NCI-H2227 (cell line): ENCODE data around the gene C4A.
"Not testable (repeated sequence)": the region's sequence is repeated elsewhere in the genome, so short reads cannot be mapped to it uniquely, and the experiment has no call there.

ENCODE experiments used
- DNase-seq: peaks from one replicate; lab custom pipeline; 2025; ENCODE audit not compliant: unreplicated experiment; lab: John Stamatoyannopoulos, UW

Gene C4A

DNA sequence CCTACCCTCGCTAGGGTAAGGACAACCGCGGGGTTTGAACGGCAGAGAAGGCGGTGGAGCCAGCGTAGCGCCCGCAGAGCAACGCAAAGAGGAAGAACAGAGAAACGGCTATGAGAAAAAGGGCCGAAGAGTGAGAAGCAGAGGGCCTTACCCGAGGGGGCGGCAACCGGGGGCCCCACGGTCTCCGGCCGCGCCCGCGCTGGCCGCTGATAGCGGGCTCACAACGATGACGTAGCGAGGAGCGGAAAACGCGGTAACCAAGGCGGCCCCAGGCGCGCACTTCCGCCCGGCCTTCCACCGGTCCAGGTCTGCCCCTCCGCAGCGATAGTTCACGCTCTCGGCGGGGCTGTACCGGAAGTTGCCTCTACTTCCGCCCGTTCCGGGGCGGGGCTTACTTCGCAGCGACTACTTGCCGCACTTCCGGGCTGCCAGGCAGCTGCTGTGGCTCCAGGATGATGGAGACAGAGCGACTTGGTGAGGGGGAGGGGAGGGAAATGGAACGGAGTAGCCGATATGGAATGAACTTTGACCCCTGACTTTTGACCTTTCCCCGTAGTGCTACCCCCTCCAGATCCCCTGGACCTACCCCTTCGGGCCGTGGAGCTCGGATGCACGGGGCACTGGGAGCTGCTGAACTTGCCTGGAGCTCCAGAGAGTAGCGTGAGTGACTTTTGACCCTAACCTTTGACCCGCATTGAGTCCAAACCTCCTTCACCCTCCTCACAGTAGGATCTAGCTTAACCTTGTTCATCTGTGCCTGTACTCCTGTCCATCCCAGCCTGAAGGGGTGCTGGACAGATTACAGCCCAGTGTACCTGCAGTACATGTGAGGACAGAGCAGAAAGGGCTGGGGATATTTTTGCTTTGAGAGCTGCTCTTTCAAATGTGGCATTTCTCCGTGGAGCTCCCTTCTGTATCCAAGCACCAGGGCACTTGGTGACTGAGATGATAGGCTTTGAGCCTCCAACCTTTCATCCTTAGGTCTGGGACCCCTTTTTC, 22.8 kb upstream of the C4A start, which contains the start of the genes NELFE and SKIC2:
NELFE (minus strand) TSS at position 231 of the 999 bp plus-strand sequence. CDS start 525 bp downstream, outside the sequence.
SKIC2 (plus strand) TSS at position 435 of the 999 bp plus-strand sequence; CDS start at position 453, 18 bp downstream.
- peak; percentile 100 for DNase-seq

DNA sequence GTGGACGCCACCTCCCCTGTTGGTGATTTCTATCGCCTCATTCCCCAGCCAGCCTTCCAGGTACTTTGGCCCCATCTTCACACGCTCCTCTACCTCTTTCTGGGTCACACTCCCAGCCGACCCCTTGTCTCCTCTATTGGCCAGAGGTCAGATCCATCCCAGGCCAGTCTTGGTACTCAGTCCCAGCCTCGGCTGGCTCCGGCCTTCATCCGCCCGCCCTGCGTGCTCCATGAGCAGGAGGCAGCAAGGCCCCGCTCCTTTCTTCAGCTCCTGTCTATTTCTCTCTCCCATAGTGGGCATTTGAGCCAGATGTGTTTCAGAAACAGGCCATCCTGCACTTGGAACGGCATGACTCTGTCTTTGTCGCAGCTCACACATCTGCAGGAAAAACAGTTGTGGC, 20.2 kb upstream of the C4A start:
- no peak for DNase-seq

DNA sequence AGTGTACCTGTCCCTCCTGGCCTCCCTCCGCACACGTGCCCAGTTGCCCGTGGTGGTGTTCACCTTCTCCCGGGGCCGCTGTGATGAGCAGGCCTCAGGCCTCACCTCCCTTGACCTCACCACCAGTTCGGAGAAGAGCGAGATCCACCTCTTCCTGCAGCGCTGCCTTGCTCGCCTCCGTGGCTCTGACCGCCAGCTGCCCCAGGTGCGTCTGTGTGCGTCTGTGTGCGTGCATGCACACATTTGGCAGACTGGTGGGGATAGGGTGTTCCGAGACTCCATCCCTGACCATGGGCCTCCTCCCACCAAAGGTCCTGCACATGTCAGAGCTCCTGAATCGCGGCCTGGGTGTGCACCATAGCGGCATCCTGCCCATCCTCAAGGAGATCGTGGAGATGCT, 17.9 kb upstream of the C4A start:
- no peak for DNase-seq

DNA sequence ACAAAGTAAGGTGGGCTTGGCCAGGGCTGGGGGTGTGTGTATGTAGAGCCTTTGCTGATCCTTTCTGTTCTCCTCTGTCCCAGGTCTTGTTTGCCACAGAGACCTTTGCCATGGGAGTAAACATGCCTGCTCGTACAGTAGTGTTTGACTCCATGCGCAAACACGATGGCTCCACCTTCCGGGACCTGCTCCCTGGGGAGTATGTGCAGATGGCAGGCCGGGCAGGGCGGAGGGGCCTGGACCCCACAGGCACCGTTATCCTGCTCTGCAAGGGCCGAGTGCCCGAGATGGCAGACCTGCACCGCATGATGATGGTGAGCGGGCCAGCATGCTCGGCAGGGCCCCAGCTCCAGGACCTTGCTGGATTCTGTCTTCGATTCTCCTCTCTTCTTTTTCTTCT, 16.2 kb upstream of the C4A start:
- no peak for DNase-seq

DNA sequence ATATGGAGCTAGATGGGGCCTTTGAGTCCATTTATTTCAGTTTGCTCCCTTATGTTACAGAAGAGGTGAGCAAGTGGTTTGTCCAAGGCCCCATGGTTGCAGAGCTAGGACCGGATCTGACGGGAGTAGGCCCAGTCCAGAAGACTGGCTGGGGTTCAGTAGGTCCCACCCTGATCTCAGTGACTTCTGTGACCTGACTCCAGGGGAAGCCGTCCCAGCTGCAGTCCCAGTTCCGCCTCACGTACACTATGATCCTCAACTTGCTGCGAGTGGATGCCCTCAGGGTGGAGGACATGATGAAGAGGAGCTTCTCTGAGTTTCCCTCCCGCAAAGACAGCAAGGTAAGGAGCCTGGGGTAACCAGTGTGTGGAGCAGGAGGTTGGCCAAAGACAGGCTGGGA, 15.4 kb upstream of the C4A start:
- no peak for DNase-seq

DNA sequence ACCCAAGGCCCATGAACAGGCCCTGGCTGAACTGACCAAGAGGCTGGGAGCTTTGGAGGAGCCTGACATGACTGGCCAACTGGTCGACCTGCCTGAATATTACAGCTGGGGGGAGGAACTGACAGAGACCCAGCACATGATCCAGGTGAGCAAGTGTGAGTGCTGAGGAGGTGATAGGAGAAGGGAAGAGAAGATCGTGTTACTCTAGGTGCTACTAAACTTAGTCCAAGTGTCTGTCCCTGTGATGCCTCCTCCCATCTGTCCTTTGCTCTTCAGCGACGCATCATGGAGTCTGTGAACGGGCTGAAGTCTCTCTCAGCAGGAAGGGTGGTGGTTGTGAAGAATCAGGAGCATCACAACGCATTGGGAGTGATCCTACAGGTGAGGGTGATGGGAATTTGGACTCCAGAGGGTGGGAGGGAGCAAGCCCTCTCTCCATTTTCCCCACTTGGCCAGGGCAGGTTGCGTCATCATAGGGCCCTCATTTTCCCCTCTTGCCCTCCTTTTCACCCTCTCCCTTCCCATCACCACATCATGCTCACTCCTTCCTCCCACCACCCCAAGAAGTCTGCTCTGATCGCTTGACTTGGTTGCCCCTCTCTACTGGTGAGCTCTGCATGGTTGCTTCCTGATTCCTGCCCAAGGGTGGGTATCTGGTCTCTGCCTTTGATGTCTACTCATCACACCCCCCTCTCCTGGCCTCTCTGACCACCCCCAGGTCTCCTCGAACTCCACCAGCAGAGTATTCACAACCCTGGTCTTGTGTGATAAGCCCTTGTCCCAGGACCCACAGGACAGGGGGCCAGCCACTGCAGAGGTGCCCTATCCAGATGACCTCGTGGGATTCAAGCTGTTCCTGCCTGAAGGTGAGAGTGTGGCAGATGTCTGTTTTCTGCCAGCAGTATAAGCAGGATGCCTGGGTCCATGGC, 14.6 kb upstream of the C4A start:
- DNase-seq = no peak

DNA sequence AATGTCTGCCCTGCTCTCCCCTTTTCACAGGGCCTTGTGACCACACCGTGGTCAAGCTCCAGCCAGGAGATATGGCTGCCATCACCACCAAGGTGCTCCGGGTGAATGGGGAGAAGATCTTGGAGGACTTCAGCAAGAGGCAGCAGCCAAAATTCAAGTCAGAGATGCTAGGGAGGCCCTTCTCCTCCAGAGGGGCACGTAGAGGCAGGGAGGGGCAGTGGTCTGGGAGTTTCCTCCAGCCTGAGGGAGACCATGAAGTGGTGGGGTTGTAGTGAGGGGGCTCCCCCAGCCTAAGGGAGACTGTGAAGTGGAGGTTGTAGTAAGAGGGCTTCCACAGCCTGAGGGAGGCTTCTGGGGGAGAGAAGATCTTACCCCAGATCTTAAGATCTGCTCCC, 13.9 kb upstream of the C4A start:
- no peak for DNase-seq

DNA sequence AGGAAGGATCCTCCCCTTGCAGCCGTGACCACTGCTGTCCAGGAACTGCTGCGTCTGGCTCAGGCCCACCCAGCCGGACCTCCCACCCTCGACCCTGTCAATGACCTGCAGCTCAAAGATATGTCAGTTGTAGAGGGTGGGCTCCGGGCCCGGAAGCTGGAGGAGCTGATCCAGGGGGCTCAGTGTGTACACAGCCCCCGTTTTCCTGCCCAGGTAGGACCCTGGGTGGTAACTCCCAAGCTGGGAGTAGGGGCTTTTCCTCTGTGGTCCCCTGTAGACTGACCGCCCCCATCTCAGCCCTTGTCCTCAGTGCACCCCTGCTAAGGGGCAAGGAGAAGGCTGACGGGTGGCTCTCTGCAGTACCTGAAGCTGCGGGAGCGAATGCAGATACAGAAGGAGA, 13.5 kb upstream of the C4A start:
- no peak for DNase-seq

DNA sequence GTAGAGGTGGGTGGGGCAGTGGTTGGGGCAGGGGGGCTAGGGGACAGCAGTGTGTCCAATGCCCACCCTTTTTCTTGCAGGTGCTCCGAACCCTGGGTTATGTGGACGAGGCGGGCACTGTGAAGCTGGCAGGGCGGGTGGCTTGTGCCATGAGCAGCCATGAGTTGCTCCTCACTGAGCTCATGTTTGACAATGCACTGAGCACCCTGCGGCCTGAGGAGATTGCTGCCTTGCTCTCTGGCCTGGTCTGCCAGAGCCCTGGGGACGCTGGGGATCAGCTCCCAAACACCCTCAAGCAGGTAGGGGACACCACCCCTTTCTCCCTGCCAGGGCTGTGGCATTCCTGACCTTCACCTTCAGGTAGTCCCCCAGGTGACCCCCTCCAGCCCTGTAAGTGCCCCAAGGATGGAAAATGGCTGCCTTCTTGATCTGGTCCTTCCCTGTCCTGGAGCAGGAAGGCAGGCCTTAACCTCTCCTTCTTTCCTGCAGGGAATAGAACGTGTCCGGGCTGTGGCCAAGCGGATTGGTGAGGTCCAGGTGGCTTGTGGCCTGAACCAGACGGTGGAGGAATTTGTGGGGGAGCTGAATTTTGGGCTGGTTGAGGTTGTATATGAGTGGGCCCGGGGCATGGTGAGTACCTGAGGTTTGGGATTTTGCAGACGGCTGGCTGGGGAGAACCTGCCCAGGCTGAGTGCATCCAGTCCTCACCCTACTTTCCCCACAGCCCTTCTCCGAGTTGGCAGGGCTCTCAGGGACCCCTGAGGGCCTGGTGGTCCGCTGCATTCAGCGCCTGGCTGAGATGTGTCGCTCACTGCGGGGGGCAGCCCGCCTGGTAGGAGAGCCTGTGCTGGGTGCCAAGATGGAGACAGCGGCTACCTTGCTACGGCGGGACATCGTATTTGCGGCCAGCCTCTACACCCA, 12.8 kb upstream of the C4A start:
- DNase-seq = no peak

DNA sequence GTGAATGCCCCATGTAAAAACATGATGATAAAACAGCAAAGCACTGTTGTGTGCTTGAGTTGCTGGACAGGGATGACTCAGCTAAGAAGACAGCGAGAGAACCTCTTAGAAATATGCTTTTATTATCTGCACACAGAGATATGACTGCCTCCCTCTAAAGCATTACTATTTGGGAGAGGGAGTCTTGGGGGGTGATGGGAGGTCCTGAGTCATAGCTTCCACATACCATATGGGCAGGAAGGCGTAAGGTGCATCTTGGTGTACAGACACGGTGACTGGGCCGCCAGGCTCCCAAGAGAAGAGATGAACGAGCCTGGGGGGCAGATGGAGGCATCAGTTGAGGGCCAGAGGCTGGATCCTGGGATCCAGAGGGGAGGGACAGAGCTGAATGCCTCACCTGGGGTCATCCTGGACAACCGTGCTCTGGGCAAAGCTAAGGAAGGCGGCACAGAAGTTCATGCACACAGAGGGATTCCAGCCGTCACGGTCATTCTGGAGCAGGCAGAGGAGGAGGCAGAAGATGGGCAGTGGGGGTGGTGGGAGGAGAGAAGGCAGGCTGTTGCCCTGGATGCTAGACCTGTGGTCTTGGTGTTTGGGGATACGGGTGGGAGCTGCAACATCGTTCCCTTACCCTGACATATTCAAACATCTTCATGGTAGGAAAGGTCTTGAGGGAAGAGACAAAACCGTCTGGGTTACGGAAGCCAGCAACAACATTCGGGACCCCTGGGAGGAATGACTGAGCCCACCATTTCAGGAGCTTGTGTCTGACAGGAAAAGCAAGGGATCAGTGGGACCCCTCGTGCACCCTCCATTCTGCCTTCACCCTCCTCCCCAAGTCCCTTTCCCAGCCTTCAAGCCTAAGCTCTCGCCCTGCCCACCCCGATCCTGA, 11.9 kb upstream of the C4A start:
- DNase-seq = no peak

DNA sequence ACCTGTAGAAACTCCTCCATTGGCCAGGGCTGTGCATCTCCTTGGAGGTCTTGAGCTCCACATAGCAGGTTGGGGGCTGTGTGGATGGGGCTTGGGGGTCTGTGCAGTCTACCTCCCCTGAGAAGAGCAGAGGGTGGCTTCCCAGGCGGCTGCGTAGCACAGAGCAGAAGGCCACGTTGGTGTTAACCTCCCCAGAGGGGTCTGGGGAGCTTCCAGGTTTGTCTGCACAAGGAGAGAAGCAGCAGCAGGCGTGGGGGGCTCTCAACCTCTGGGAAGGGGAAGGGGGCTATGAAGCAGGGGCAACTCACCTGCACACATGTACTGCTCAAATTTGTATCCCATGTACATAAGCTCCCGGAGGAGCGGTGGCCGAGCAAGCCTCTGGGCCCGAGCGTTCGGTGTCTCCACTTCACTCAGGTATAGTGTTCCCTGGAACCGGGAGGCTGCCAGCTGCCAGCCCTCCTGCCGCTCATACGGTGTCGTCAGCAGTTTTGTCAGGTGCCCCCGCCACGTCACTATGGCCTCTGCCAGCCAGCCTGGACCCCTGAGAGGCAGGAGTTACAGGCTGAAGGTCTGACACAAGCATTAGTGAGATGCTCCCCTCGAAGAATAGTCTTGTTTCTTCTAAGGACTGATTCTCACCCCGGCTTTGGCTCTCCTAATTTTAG, 11.1 kb upstream of the C4A start:
- peak; percentile 64 for DNase-seq

DNA sequence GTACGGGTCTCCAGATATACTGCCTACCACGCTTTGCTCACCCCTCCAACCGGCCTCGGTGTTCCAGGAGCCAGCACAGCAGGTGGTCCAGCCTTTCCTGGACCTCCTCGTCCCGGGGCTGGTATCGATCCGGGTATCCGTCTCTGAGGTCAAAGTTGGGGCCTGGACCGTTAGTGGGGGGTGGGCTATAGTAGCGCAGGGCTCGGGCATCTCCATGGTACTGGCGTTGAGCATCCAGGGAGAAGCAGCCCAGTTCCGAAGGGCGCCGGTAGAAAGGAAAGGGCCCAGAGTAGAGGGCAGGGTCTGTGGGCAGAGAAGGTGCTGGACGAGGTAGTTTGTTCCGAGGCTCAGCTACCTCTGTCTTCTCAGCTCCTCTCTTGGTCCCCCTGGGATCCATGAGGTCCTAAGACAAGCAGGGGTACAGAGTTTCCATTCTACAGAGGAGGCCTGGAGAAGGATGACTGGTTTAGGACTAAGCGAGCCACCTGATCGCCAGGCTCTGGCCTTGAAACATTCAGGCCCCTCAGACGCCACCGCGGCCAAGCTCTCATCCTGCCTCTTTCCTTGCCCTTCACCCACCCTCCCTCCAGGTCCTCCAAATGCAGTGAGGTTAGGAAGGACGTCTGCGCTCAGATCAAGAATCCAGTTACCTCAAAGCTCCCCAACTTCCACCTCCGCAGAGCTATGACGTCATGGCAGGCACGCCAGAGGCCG, 10.4 kb upstream of the C4A start:
- peak; percentile 64 for DNase-seq

DNA sequence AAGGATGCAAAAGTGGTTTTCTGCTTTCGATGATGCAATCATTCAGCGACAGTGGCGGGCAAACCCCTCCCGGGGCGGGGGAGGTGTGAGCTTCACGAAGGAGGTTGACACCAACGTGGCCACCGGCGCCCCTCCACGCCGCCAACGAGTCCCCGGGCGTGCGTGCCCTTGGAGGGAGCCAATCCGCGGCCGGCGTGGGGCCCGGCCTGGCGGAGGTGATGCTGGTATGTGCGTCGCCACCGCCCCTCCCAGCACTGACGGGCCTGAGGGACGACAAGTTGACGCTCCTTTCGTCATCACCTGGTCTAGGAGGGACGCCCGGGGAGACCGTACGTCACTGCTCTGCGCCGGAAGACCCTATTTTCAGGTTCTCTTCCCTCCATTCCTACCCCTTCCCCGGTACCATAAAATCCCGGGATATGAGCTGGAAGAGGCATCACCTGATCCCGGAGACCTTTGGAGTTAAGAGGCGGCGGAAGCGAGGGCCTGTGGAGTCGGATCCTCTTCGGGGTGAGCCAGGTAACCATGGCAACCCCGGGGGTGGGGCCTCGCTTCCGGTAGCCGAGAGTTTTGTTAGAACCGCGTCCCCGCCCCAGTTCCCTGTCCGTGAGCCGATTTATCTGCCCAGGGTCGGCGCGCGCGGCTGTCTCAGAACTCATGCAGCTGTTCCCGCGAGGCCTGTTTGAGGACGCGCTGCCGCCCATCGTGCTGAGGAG, 9.7 kb upstream of the C4A start, which contains the start of gene DXO:
DXO (minus strand) TSS at position 146 of the 716 bp plus-strand sequence. CDS start 463 bp downstream, outside the sequence.
- DNase-seq = peak; percentile 100

DNA sequence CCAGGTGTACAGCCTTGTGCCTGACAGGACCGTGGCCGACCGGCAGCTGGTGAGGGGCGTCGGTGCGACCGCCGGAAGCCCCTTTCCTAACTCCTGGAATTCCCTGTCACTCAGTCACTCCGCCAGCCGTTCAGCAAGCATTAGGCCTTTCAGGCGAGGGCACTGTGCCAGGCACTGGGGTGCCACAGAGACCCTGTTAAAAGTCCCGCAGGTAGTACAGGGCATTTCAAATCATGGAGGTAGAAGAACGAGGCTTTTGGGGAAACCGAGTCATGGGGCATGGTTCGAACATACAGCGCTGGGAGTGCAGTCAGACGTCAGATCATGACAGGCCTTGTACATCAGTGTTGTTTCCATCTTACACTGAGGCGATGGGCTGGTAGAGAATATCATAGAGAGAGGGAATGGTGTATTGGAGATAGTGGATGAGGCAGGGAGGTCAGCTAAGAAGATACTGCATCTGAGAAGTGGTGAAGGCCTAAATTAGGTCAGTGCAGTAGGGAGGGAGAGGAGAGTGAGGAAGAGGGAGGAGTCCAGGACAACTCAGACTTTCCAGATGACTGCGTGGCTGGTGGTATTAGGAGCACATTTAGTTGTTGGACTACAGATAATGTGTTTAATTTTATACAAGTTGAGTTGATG, 9.0 kb upstream of the C4A start:
- no peak for DNase-seq

DNA sequence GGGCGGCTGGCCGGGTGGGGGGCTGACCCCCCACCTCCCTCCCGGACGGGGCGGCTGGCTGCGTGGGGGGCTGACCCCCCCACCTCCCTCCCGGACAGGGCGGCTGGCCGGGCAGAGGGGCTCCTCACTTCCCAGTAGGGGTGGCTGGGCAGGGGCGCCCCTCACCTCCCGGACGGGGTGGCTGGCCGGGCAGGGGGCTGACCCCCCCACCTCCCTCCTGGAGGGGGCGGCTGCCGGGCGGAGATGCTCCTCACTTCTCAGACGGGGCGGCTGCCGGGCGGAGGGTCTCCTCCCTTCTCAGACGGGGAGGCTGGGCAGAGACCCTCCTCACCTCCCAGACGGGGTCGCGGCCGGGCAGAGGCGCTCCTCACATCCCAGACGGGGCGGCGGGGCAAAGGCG, 5.8 kb upstream of the C4A start:
- not testable (repeated sequence) for DNase-seq

DNA sequence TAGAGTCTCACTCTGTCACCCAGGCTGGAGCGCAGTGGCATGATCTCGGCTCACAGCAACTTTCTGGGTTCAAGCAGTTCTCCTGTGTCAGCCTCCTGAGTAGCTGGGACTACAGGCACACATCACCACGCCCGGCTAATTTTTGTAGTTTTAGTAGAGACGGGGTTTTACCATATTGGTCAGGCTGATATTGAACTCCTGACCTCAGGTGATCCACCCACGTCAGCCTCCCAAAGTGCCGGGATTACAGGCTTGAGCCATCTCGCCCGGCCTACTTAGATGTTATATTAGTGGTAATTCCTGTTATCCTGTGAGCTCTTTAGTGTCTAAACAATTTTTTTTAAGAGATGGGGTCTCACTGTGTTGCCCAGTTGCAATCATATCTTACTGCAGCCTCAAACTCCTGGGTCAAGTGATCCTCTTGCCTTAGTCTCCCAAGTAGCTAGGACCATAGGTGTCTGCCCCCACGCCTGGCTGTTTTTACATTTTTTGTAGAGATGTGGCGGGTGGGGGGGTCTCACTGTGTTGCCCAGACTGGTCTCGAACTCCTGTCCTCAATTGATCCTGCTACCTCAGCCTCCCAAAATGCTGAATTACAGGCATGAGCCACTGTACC, 3.9 kb upstream of the C4A start:
- no peak for DNase-seq

DNA sequence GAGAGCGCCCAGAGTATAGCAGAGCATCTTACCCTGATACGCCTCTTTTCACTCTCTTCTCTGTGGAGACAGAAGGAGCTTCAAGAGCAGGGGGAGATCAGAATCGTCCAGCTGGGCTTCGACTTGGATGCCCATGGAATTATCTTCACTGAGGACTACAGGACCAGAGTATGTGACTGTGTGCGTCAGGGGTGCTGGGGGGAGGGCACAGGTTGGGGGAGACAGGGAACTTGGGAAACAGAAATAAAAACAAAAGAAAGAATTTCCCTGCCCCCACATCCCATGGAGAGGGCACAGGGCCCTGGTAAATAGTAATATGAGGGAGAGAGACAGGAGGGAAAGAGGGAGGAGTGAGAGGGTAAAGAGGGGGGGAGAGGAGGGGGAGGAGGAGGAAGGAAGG, 3.0 kb upstream of the C4A start:
- no peak for DNase-seq
